IPS-NIHi7 (cell line): Measurements from ENCODE around the gene ID2.

ENCODE experiments used
- DNase-seq: peaks from one replicate; pipeline ENCODE4 v3.0.0; 2012; ENCODE audit warnings: mixed read lengths; ENCODE audit errors: extremely low spot score

ID2 gene

DNA sequence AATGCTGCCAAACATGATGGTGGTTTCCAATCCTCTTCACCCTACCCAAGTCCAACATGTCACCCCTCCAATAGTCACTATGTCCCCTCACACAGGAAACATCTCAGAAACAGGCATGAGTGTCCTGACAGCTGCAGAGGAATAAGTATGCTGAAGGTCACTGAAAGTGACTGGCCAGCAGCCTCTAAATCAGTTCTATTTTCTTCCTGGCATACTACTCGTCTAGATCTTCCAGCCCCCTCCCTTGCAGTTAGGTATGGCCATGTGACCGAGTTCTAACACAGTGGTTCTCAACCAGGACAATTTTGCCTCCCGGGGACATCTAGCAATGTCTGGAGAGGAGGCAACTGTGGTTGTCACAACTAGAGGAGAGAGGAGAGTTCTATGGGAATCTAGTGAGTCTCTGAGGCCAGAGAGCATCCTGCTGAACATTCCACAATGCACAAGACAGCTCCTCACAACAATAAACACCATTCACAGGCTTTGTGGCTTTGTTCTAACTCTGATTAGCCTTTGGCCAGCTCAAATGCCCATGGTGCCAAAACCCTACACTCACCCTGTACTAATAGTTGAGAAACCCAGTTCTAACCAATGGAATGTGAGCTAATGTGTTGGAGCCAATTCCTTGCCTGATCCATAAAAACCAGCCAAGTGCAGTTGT, 12.6 kb upstream of the ID2 start:
- DNase-seq: no peak

- no peak for DNase-seq
Observed at GRCh38 chr2:8670580-8670979, 11.3 kb upstream of the ID2 start.

DNA sequence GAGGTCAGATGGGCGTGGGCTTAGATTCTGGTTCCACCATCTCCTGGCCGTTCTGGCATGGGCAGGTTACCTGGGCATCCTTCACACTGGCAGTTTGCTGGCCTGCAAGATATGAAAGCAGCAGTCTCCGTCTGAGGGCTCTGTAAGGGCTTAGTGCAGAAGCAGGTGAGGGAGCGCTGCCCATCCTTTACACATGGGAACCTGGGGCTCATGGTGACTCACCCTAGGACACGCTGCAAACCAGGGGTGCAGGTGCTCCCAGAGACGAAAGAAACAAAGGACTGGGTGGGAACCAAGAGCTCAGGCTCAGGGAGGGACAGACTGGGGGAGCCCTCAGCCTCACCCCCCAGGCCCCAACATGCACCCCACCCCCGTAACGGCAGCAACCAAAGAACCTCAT, 10.7 kb upstream of the ID2 start:
- no peak for DNase-seq

- DNase-seq: no peak
Observed at GRCh38 chr2:8671802-8672201, 10.1 kb upstream of the ID2 start.

DNA sequence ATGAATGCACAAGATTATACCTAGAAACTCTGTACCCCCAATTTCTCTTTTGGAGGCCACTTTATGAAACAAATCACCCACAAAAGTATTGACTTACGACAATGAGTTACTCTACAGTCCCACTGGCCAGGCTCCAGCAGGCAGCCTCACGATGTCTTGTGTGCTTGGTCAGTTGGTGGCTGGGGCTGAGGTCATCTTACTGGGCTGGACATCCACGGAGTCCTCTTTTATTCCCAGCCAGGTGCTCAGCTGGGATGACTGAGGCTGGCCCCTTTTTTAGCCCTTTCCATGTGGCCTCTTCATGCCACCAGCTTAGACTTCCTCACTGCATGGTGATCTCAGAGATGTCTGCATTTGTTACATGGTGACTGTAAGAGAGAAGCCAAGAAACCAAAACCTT, 8.9 kb upstream of the ID2 start:
- DNase-seq: no peak

DNA sequence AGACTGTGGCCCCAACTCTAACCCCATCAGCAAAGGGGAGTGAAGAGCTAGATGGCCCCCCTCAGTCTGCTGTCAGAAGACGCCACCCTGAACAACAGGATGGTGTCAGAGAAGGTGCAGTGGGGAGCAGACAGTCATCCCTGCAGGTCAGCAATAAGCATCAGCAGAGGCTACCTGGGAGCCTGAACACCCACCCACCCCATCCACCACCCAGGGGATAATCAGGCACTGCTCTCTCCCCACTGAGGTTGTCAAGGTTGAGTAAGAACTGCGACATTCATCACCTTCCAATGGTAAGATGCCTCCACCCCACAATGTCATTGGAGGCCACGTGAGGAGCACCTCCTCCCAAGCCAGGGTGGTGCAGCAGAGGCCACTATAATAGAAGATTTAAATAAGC, 8.5 kb upstream of the ID2 start:
- DNase-seq: no peak

GRCh38 chr2:8674420-8675009, 7.3 kb upstream of the ID2 start:
- no peak for DNase-seq

GRCh38 chr2:8675543-8675942, 6.3 kb upstream of the ID2 start:
- DNase-seq: no peak

- DNase-seq: peak; percentile 61
Observed at GRCh38 chr2:8676191-8676920, 5.5 kb upstream of the ID2 start.

DNA sequence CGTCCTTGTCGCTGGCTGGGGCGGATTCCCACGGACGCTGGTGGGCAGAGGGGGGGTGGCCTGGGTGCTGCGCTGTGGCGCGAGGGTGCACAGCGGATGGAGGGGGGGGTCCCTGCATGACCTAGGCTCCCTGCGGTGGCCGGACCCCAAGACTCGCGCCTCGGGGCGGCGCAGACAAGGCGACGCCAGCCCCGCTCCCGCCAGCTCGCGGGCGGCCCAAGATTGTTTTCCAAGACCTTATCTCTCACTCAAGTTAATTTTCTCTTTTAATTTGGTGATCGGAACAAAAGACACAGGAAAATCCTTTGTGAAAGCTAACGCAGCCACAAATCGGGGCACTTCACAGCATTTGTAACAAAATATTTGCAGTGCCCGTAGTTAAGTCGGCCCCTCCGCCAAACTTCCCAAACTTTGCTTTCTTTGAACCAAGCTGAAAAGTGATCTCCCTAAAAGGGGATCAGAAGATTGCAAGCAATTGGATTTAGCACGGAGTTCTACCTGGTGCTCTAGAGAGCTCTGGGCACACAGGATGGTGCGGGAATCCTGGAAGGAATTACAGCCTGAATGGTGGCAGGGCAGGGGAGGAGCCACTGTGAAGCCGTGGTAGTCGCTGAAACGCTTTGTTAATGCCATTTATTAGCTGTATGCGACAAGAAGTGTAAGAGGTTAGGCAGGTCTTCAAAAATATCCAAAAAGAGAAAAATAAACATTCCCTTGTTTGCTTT, 4.8 kb upstream of the ID2 start:
- DNase-seq: no peak

- DNase-seq: peak; percentile 43
Observed at GRCh38 chr2:8677646-8678592, 3.9 kb upstream of the ID2 start.

GRCh38 chr2:8678731-8679566, 2.9 kb upstream of the ID2 start:
- DNase-seq: peak; percentile 86

GRCh38 chr2:8679567-8679826, 2.4 kb upstream of the ID2 start:
- DNase-seq: no peak

DNA sequence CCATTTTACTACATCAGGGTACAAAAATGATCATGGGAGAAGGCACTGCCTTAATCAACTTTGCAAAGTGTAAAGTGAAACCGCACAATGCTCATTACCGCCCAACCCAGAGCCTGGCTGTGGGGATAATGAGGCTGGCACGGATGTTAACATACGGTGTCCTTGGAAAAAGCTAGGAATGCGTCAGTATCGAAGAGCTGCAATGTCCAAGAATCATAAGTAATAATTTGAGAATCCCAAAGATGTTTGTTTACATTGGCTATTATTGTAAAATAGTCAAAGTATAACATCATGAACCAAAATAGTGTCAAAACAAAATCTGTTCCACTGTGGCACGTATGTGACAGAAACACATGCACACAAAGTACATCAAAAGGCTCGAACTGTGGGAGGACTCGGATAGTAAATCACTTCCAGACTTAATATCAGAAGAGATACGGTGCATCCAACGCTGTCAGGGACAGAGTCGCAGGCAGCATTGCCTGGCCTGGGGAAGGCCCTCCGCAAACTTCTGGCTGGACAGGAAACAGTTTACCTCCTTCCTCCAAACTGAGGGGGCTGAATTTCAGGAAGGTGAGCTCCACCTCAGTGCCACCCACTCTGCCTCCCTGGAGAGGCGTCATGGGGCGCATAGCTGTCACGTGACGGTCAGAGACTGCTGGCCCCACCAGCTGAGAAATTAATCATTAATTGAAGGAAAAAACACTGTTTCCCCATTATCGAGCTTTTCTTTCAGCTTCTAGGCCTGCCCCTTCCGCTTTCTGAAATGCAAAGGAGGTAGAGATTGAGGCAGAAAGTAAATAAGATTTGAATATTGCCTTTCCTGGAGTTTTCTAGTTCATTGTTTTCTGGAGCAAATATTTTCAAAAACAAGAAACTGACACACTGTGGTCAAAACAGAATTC, 1.8 kb upstream of the ID2 start:
- DNase-seq: no peak

DNA sequence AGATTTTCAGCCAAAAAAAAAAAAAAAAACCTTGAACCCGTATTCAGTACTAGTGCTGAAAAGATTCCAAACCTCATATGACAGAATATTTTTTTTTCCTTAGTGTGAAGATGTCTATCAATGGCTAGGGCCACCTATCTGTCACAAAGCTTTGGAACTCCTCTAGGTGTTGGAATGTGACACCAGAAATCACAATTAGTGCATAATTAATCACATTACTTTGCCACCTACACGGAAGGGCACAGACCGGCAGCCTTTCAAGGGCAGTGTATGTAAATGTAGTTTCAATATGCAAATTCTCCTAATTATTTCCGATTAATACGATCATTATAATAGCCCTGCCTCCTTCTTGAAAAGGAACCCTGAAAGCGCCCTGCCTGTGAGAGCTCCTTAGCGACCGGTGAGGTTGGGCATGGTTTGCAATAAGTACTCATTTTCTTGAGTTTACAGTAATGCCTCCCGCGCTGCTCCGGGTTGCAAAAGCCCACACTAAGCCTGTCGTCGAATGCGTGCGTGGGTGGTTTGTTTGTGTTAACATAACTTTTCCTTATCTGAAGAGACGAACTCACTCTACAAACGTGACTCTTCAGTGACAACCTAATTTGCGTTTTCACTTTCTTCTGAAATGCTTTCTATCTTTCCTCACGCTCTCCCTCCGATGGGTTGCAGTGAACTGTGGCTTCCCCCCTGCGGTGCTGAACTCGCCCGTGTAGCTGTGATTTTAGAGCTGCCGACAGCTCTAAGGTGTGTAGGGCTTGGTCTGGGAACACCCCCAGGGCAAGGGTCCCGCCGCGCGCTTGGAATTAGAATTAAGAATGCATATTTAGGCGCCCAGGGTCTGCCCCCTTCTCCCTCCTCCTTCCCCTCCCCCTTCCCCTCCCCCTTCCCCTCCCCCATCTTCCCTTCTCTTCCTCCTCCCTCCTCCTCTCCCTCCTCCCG, 765 bp upstream of the ID2 start:
- DNase-seq: no peak

GRCh38 chr2:8682719-8683667, 1.1 kb downstream of the ID2 start:
- DNase-seq: no peak

DNA sequence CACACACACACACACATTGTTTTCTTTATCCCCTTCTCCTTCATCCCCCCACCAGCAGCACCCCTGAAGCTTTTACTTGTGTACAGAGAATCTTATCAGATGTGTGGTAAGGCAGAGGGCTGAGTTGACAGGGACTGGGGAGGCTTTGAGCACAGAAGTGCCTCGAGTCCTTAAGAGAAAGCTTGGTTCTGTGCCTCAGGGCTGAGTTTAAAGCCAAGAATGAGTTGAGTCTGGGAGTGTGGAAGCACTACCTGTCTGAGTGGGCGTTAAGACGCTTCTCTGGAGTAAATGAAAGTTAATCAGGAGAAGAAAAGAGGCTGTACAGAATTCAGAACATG, 2.7 kb downstream of the ID2 start:
- no peak for DNase-seq
